Activated T-cell treated with anti-CD3 and anti-CD28 coated beads, Interleukin-2, amount 50 U/mL, for 24 hours (primary cell): Measurements from ENCODE around the gene EFCC1.
A peak's percentile ranks its signal among the peaks of the same experiment; 100 is the strongest.

ENCODE experiments used
- DNase-seq: peaks from one replicate; pipeline ENCODE4 v3.0.0-alpha.2; 2020
- H3K27ac Mint-ChIP-seq: 2 replicates; pipeline ENCODE4 v1.8.0; 2020; ENCODE audit warnings: mild to moderate bottlenecking, mixed read lengths
- H3K27me3 Mint-ChIP-seq: 2 replicates; pipeline ENCODE4 v1.8.0; 2020; ENCODE audit warnings: mixed read lengths
- H3K36me3 Mint-ChIP-seq: 2 replicates; pipeline ENCODE4 v1.8.0; 2020; ENCODE audit warnings: low read depth, mixed read lengths
- H3K4me1 Mint-ChIP-seq: 2 replicates; pipeline ENCODE4 v1.8.0; 2020; ENCODE audit warnings: low read depth, mixed read lengths
- H3K4me3 Mint-ChIP-seq: 2 replicates; pipeline ENCODE4 v1.8.0; 2020; ENCODE audit warnings: mild to moderate bottlenecking, moderate library complexity, mixed read lengths
- H3K9me3 Mint-ChIP-seq: 2 replicates; pipeline ENCODE4 v1.8.0; 2020; ENCODE audit warnings: mixed read lengths

Gene EFCC1

GRCh38 chr3:128987302-128988100 is 13.6 kb upstream of the EFCC1 start:
- DNase-seq: peak; percentile 7
- H3K27ac Mint-ChIP-seq: no peak overlapping the region
- H3K4me1 Mint-ChIP-seq: no peaks in the 10 kb centered on the region
- no peak overlapping the region for H3K4me3 Mint-ChIP-seq
- no peaks in the 10 kb centered on the region for H3K9me3 Mint-ChIP-seq
- no peaks in the 10 kb centered on the region for H3K27me3 Mint-ChIP-seq
- H3K36me3 Mint-ChIP-seq: no peaks in the 10 kb centered on the region

GRCh38 chr3:128988286-128988685 is 12.8 kb upstream of the EFCC1 start:
- Mint-ChIP-seq H3K9me3 (no peaks in the 10 kb centered on the region), H3K36me3 (no peaks in the 10 kb centered on the region), H3K27ac (no peak overlapping the region)

GRCh38 chr3:128991355-128991895 is 9.7 kb upstream of the EFCC1 start:
- peaks cover 28% of the 10 kb centered on the region for H3K4me1 Mint-ChIP-seq
- H3K36me3 Mint-ChIP-seq: no peaks in the 10 kb centered on the region
- peak; percentile 8 for DNase-seq
- no peak overlapping the region for H3K4me3 Mint-ChIP-seq
- H3K27ac Mint-ChIP-seq: no peak overlapping the region
- H3K9me3 Mint-ChIP-seq: no peaks in the 10 kb centered on the region
- no peaks in the 10 kb centered on the region for H3K27me3 Mint-ChIP-seq

More at GRCh38 chr3:128988286-128988685, 12.8 kb upstream of the EFCC1 start:
- Mint-ChIP-seq H3K4me1 (peaks cover under 1% of the 10 kb centered on the region), H3K4me3 (no peak overlapping the region), H3K27me3 (no peaks in the 10 kb centered on the region)
- DNase-seq: peak; percentile 1

GRCh38 chr3:128992926-128993460 is 8.1 kb upstream of the EFCC1 start:
- Mint-ChIP-seq H3K27ac (no peak overlapping the region), H3K4me3 (no peak overlapping the region), H3K9me3 (no peaks in the 10 kb centered on the region), H3K27me3 (no peaks in the 10 kb centered on the region), H3K4me1 (peaks cover 28% of the 10 kb centered on the region), H3K36me3 (no peaks in the 10 kb centered on the region)
- DNase-seq: peak; percentile 25

GRCh38 chr3:128993461-128994172 is 7.5 kb upstream of the EFCC1 start, which contains the start of gene CFAP92:
CFAP92 (minus strand) TSS chr3:128994076; CDS start chr3:128993304, 772 bp downstream.
- H3K27ac Mint-ChIP-seq: no peak within 1 kb of the TSS
- H3K4me1 Mint-ChIP-seq: peaks cover 28% of the 10 kb centered on the region
- H3K9me3 Mint-ChIP-seq: no peaks in the 10 kb centered on the region
- peak within 1 kb of the TSS; percentile 55 for H3K4me3 Mint-ChIP-seq
- no peaks in the 10 kb centered on the region for H3K36me3 Mint-ChIP-seq
- H3K27me3 Mint-ChIP-seq: no peaks in the 10 kb centered on the region
- peak; percentile 93 for DNase-seq

- DNase-seq: no peak
- Mint-ChIP-seq H3K9me3 (no peaks in the 10 kb centered on the region), H3K36me3 (no peaks in the 10 kb centered on the region), H3K4me3 (peak overlapping the region; percentile 55), H3K27me3 (no peaks in the 10 kb centered on the region), H3K27ac (no peak overlapping the region), H3K4me1 (peaks cover 33% of the 10 kb centered on the region)
These were observed 7.0 kb upstream of the EFCC1 start for GRCh38 chr3:128994173-128994512.

- Mint-ChIP-seq H3K4me3 (peak overlapping the region; percentile 55), H3K4me1 (peaks cover 34% of the 10 kb centered on the region), H3K9me3 (no peaks in the 10 kb centered on the region), H3K36me3 (no peaks in the 10 kb centered on the region), H3K27me3 (peaks cover 1% of the 10 kb centered on the region), H3K27ac (no peak overlapping the region)
- DNase-seq: no peak
These were observed 6.2 kb upstream of the EFCC1 start for GRCh38 chr3:128994581-128995546.

GRCh38 chr3:128995737-128996136 is 5.4 kb upstream of the EFCC1 start:
- H3K9me3 Mint-ChIP-seq: no peaks in the 10 kb centered on the region
- no peak overlapping the region for H3K4me3 Mint-ChIP-seq
- peaks cover 10% of the 10 kb centered on the region for H3K27me3 Mint-ChIP-seq
- peaks cover 37% of the 10 kb centered on the region for H3K4me1 Mint-ChIP-seq
- H3K27ac Mint-ChIP-seq: no peak overlapping the region
- no peaks in the 10 kb centered on the region for H3K36me3 Mint-ChIP-seq
- no peak for DNase-seq

GRCh38 chr3:128996200-128996599 is 4.9 kb upstream of the EFCC1 start:
- H3K9me3 Mint-ChIP-seq: no peaks in the 10 kb centered on the region
- peaks cover 37% of the 10 kb centered on the region for H3K4me1 Mint-ChIP-seq
- peaks cover 13% of the 10 kb centered on the region for H3K27me3 Mint-ChIP-seq
- H3K27ac Mint-ChIP-seq: no peak overlapping the region
- no peak overlapping the region for H3K4me3 Mint-ChIP-seq
- no peak for DNase-seq
- no peaks in the 10 kb centered on the region for H3K36me3 Mint-ChIP-seq

GRCh38 chr3:128996726-128997125 is 4.4 kb upstream of the EFCC1 start:
- no peaks in the 10 kb centered on the region for H3K9me3 Mint-ChIP-seq
- H3K4me1 Mint-ChIP-seq: peaks cover 37% of the 10 kb centered on the region
- no peak for DNase-seq
- H3K36me3 Mint-ChIP-seq: no peaks in the 10 kb centered on the region
- no peak overlapping the region for H3K27ac Mint-ChIP-seq
- peaks cover 13% of the 10 kb centered on the region for H3K27me3 Mint-ChIP-seq
- no peak overlapping the region for H3K4me3 Mint-ChIP-seq

- peaks cover 20% of the 10 kb centered on the region for H3K27me3 Mint-ChIP-seq
- H3K4me1 Mint-ChIP-seq: peaks cover 43% of the 10 kb centered on the region
- H3K36me3 Mint-ChIP-seq: no peaks in the 10 kb centered on the region
- H3K27ac Mint-ChIP-seq: no peak overlapping the region
- no peak overlapping the region for H3K4me3 Mint-ChIP-seq
- no peak for DNase-seq
- no peaks in the 10 kb centered on the region for H3K9me3 Mint-ChIP-seq
These were observed 3.5 kb upstream of the EFCC1 start for GRCh38 chr3:128997486-128998133.

GRCh38 chr3:128998561-128998960 is 2.5 kb upstream of the EFCC1 start:
- DNase-seq: no peak
- Mint-ChIP-seq H3K4me3 (no peak overlapping the region), H3K27me3 (peaks cover 29% of the 10 kb centered on the region), H3K27ac (no peak overlapping the region), H3K36me3 (no peaks in the 10 kb centered on the region), H3K9me3 (no peaks in the 10 kb centered on the region), H3K4me1 (peaks cover 46% of the 10 kb centered on the region)

GRCh38 chr3:128999102-128999501 is 2.0 kb upstream of the EFCC1 start:
- Mint-ChIP-seq H3K27me3 (peaks cover 30% of the 10 kb centered on the region), H3K36me3 (no peaks in the 10 kb centered on the region), H3K4me1 (peaks cover 44% of the 10 kb centered on the region), H3K4me3 (no peak overlapping the region), H3K9me3 (no peaks in the 10 kb centered on the region), H3K27ac (no peak overlapping the region)
- peak; percentile 11 for DNase-seq
